Measurements from ENCODE around the gene NCL. TPM values are rescaled to one million over a fixed set of nuclear protein-coding genes. Genes with fewer than 3 reads are reported as not detected.
A peak's percentile ranks its signal among the peaks of the same experiment; 100 is the strongest.
"Not testable (repeated sequence)": the region's sequence is repeated elsewhere in the genome, so short reads cannot be mapped to it uniquely, and the experiment has no call there.

The NCL gene
- total RNA-seq, 1 donor from 2014 or later = 220 TPM

- DNase-seq = not testable (repeated sequence)
These were observed 58.5 kb downstream of the NCL start for GRCh38 chr2:231405601-231406367.

GRCh38 chr2:231404183-231404578 lies 60.1 kb downstream of the NCL start:
- not testable (repeated sequence) for DNase-seq

Small RNA genes lying within 50 kb of the gene (small RNA-seq; reads per million reads assigned to genes)
- gene RNU2-22P (ENCODE audit: low replicate concordance) = 0.24 reads per million, percentile 10 among the genes with 10 or more reads in this experiment
- 22.4 reads per million, percentile 94 among the genes with 10 or more reads in this experiment for gene SNORA75 (ENCODE audit: low replicate concordance)
- gene SNORD20 (ENCODE audit: low replicate concordance) = not detected
- 4,338 reads per million, percentile 100 among the genes with 10 or more reads in this experiment for gene SNORD82 (ENCODE audit: low replicate concordance)

Other genes with a start within 250 kb of the NCL start
- 1.4 TPM for gene B3GNT7, start 68.8 kb downstream of the NCL start, total RNA-seq
- gene NMUR1, start 66.0 kb upstream of the NCL start, total RNA-seq = 0.69 TPM
- gene TEX44, start 128.4 kb upstream of the NCL start, total RNA-seq = not detected
- gene PTMA, start 244.0 kb upstream of the NCL start, total RNA-seq = 634 TPM

Data from skin of body (tissue), 3 donors.